Measurements from ENCODE around the gene ADPRS.

The ADPRS gene

GRCh38 chr1:36088577-36089392 is at the start of gene ADPRS:
Gene ADPRS, plus strand, starts transcription at chr1:36088892. Its CDS starts 13 bp downstream, at chr1:36088905.
- peak; percentile 91 for DNase-seq (ENCODE audit: low spot score)

- DNase-seq (ENCODE audit: low spot score), result no peak
Observed at GRCh38 chr1:36040238-36040637, 48.5 kb upstream of the ADPRS start.

- DNase-seq (ENCODE audit: low spot score), result no peak
Observed at GRCh38 chr1:36051821-36052220, 36.9 kb upstream of the ADPRS start.

GRCh38 chr1:36053978-36054377 is 34.7 kb upstream of the ADPRS start:
- no peak for DNase-seq (ENCODE audit: low spot score)

DNA sequence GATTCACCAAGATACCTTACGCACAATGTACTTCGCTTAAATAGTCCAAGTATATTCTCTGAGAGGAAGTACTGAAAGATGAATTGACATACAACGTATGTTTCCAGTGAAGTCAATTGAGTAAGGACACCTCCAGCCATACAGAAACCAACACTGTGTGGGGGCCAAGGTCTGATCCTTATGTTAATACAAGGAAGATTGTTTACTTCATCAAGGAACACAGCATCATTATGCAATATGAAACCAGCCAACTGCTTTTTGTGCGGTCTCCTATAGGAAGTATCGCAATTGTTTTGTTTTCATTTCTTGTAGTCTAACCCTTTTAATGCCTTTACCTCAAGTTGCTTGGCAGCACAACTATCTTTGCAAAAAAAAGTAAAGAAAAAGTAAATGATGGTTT is 33.0 kb upstream of the ADPRS start:
- no peak for DNase-seq (ENCODE audit: low spot score)

- no peak for DNase-seq (ENCODE audit: low spot score)
Observed at GRCh38 chr1:36062315-36062714, 26.4 kb upstream of the ADPRS start.

GRCh38 chr1:36067871-36068270 is 20.8 kb upstream of the ADPRS start:
- DNase-seq (ENCODE audit: low spot score), result no peak

- DNase-seq (ENCODE audit: low spot score), result no peak
Observed at GRCh38 chr1:36068866-36069265, 19.8 kb upstream of the ADPRS start.

DNA sequence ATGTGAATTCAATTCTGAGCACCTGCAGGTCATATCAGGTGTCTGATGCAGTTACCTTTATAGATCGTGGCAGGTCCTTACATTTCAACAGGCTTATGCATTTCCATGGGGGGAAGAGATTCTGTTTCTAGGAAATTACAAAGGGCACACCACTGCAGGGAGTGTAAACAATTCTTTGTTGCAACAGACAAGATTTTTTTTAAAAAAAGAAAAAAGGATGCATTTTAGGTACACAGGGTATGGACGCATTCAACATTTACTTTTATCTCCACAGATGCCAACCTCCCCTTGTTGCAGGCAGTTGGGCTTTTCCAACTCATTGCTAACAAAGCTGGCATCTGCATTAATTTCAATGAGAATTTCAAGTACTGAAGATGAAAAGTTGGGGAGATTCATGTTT is 18.3 kb upstream of the ADPRS start:
- no peak for DNase-seq (ENCODE audit: low spot score)

- no peak for DNase-seq (ENCODE audit: low spot score)
Observed at GRCh38 chr1:36076979-36077573, 11.6 kb upstream of the ADPRS start.

DNA sequence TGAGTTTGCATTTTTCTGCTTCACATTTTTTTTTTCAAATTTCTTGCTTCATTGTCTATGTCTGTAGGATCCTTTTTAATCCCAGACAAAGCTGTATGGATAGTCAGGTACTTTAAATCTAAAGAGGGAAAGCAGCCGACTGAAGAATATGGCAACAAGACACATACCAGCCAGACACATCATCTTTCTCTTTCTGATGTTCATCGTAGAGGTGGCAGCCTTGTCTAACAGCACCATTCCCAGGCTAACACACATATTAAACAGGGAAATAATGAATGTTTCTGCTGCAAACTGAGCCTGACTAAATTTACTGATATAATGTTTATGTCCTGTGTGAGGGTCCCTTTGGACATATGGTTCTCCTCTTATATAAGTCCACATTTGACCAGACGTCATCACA is 8.5 kb upstream of the ADPRS start:
- DNase-seq (ENCODE audit: low spot score), result no peak

DNA sequence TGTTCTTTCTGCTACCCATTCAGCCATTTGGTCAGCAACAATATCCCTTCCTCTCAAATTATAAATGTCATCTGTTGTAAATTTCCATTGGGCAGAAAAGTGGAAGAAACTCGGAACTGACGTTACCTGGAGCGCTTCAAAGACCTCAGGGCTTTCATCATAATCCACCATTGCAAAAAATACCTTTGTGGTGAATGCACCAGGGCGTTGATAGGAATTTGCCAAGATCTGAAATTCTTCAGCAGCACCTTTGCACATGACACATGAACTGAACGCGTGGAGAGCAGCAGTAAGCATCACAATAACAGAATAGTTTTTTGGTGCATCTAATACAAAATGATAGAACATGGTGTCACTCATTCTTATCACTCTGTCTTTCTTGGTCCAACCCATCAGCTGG is 7.9 kb upstream of the ADPRS start:
- DNase-seq (ENCODE audit: low spot score), result no peak

- no peak for DNase-seq (ENCODE audit: low spot score)
Observed at GRCh38 chr1:36081926-36082485, 6.7 kb upstream of the ADPRS start.

DNA sequence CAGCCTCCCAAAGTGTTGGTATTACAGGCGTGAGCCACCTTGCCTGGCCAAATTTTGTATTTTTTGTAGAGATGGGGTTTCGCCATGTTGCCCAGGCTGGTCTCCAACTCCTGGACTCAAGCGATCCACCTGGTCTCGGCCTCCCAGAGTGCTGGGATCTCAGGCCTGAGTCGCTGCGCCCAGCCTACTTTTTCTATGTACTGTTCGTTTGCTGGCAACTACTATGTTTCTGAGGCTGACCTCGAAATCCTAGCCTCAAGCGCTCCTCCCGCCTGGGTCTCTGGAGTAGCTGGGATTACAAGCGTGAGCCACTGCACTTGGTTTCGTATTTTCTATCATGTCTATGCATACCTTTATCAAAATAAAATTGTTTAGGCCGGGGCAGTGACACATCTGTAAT is 5.5 kb upstream of the ADPRS start:
- DNase-seq (ENCODE audit: low spot score), result no peak

DNA sequence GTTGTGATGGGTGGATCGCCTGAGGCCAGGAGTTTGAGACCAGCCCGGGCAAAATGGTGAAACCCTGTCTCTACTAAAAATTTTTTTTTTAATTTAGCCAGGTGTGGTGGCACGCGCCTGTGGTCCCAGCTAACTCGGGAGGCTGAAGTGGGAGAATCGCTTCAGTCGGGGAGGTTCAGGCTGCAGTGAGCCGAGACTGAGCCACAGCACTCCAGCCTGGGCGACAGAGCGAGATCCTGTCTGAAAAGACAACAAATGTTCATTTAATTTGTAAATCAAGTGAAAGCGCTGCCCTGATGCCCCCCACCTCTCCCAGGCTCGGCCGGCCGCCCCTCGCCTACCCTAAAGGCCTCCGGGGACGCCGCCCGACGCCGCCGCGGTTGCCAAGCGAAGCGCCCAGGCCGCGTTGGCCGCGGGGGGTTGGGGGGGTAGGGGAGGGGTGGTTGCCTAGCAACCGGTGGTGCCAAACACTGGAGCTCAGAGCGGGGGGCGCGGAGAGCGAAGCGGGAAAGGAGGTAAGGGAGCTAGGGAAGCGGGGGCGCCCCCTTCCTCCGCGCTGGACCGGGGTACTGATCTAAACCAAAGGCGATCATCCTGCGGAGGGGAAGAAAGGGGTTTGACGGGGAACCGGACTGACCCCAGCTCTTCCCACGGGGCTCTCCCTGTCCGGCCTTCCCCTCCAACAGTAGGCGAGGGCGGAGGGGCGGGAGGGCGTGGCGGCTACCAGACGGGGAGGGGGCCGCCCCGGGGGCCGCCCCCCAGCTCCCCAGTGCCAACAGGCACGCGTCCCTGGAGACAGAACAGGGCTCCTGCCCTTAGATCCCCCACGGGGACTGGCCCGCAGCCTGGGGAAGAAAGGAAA is 4.8 kb upstream of the ADPRS start, which contains the start of gene TEKT2:
TSS of gene TEKT2 (plus strand) at position 460 of the 862 bp plus-strand sequence. CDS start 828 bp downstream, outside the sequence.
- no peak for DNase-seq (ENCODE audit: low spot score)

GRCh38 chr1:36084497-36085115 is 4.1 kb upstream of the ADPRS start:
- no peak for DNase-seq (ENCODE audit: low spot score)

DNA sequence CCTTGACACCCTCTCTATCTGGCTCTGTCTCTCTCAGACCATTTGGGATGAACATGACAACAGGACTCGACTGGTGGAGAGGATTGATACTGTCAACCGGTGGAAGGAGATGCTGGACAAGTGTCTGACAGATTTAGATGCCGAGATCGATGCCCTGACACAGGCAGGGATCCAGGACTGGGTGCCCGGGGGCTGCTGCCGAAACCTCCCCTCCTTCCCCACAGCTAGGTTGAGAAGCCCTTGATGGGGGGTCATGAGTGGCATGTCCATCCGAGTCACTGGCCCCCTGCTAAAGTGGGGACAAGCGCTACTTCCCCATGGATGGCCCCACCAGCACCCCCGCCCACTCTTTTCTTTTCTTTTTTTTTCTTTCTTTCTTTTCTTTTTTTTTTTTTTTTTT is 3.6 kb upstream of the ADPRS start:
- DNase-seq (ENCODE audit: low spot score), result no peak

DNA sequence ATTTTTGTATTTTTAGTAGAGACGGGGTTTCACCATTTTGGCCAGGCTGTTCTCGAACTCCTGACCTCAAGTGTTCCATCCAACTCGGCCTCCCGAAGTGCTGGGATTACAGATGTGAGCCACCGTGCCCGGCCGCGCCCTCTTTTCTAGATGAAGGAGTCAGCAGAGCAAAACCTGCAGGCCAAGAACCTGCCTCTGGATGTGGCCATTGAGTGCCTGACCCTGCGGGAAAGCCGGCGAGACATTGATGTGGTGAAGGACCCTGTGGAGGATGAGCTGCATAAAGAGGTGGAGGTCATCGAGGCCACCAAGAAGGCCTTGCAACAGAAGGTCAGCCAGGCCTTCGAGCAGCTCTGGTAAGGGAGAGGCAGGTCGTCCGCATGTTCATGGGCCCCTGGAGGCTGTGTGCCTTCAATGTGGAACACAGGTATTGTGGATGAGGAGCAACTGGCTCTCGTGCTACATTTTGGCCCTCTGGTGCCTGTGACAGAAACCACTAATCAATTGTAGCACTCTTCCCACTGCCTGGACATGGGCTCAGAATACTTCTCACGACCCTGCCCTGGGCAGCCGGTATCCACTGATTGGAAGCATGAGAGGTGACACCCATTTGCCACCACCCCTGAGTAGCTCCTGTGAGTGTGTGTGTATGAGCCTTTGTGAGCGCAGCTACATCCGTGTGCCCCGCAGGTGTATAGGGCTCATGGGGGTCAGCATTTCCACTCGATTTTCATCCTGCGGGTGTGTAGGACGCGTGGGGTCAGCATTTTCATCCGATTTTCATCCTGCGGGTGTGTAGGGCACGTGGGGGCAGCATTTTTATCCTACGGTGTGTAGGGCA is 2.8 kb upstream of the ADPRS start:
- DNase-seq (ENCODE audit: low spot score), result no peak

DNA sequence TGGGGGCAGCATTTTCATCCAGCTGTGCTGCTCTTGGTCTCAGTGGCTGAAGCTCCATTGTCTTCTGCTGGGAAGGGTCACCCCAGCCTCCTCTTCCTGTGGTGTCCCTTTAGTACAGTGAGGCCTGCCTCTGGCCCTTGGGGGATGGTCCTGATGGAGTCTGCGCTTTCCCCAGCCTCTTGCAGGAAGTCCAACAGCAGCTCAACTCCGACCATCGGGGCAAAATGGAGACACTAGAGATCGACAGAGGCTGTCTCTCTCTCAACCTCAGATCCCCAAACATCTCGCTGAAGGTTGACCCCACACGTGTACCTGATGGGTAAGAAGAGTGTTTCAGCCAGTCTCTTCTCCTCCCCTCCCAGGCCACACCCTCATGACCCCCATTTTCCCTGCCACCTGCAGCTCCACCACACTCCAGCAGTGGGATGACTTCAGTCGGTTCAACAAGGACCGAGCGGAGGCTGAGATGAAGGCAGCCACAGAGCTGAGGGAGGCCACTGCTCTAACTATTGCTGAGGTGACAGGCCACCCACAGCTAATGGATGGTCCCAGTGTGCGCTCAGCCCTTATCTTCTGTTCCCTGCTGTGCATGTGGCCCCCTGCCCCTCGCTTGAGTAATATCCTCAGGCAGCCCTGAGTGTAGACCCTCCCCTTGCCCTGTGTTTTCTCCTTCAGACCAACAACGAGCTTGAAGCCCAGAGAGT is 2.0 kb upstream of the ADPRS start:
- no peak for DNase-seq (ENCODE audit: low spot score)

All from CD4-positive, alpha-beta T cell treated with Interleukin-2 at 100 ng/mL for 4 hours (primary cell).